Suprapubic skin (tissue), 4 donors: Measurements from ENCODE around the gene SMARCA4. TPM values are rescaled to one million over a fixed set of nuclear protein-coding genes. Genes with fewer than 3 reads are reported as not detected.

Experiments
- DNase-seq, 2 donors: peaks; one replicate each; pipeline ENCODE4 v3.0.0-alpha.2; 2019; ENCODE audit warnings: low spot score in 2 of 2
- H3K27ac ChIP-seq: fragments of 200-600 bp; sonication (generic); one replicate; pipeline ENCODE4 v1.5.1; 2019
- H3K27me3 ChIP-seq: fragments of 200-600 bp; sonication (generic); one replicate; pipeline ENCODE4 v1.5.1; 2019
- H3K36me3 ChIP-seq: fragments of 200-600 bp; sonication (generic); one replicate; pipeline ENCODE4 v1.5.1; 2019
- H3K4me1 ChIP-seq: fragments of 200-600 bp; sonication (generic); one replicate; pipeline ENCODE4 v1.5.1; 2019
- H3K4me3 ChIP-seq: fragments of 200-600 bp; sonication (generic); one replicate; pipeline ENCODE4 v1.5.1; 2019; ENCODE audit warnings: mild to moderate bottlenecking
- H3K9me3 ChIP-seq: fragments of 200-600 bp; sonication (generic); one replicate; pipeline ENCODE4 v1.5.1; 2019
- EP300 ChIP-seq: sonication (generic); formaldehyde crosslinking; IDR thresholded peaks from one replicate; pipeline ENCODE4 v1.6.1; 2017; ENCODE audit warnings: antibody characterized with exemption
- POLR2A ChIP-seq, 2 donors: fragments of 450-650 bp; IDR thresholded peaks; one replicate each; pipeline ENCODE4 v1.6.1; 2017; ENCODE audit warnings: antibody characterized with exemption in 2 of 2, mild to moderate bottlenecking in 2 of 2, moderate library complexity in 2 of 2
- POLR2AphosphoS5 ChIP-seq, 3 donors: sonication (generic); formaldehyde crosslinking; IDR thresholded peaks; one replicate each; pipeline ENCODE4 v1.6.1; 2017; ENCODE audit warnings: antibody characterized with exemption in 3 of 3
- WGBS: methylation state at CpG from one replicate; pipeline ENCODE4 v1.1.5; 2018; 5-methylcytosine and 5-hydroxymethylcytosine counted together
- total RNA-seq, 4 donors: library from RNA; depleted of rRNA; stranded (reverse); fragments of >200 nt; gene quantifications; one replicate each; pipeline ENCODE4 v1.1.0, GENCODE V29; 2016
- TF ChIP-seq, protein P1 (sequence below), 2 donors: fragments of 200-600 bp in 1 of 2; fragments of 450-650 bp in 1 of 2; sonication (generic) in 1 of 2; IDR thresholded peaks; one replicate each; pipeline ENCODE4 v1.5.1; 2016 to 2019; ENCODE audit warnings: antibody characterized with exemption in 2 of 2, mild to moderate bottlenecking in 1 of 2, moderate library complexity in 1 of 2

Gene SMARCA4
- total RNA-seq, 4 donors from 2014 or later, result 85.2 to 142 (median 101) TPM

DNA sequence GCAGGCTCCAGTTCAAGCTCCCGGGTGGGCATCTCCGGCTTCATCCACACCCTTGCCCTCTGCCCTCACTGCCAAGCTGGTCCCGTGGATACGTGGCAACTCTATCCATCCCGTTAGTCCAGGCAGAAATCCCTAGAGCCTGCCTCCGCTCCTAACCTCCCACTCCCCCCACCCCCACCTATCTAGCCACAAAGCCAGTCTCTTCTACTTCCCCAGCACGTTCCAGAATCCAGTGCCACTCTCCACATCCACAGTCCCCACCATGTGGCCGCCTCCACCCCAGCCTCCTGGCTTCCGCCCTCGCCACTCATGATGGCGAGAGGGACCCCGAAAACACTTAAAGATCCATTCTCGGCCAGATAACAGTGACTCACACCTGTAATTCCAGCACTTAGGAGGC lies 36.2 kb upstream of the SMARCA4 start:
- Histone ChIP-seq H3K36me3 (peaks cover 54% of the 10 kb centered on the region), H3K27ac (no peak overlapping the region), H3K27me3 (no peaks in the 10 kb centered on the region), H3K4me3 (no peak overlapping the region), H3K9me3 (no peaks in the 10 kb centered on the region), H3K4me1 (peaks cover 19% of the 10 kb centered on the region)
- no peak for DNase-seq
- WGBS, result 83% methylated on average over 13 of the region's 13 CpGs
- TF ChIP-seq POLR2A (IDR thresholded peaks at IDR 0.05), result no peak
- TF ChIP-seq EP300, result no peak
- TF ChIP-seq POLR2AphosphoS5 (IDR thresholded peaks at IDR 0.05), result no peak
- TF ChIP-seq, protein P1, sequence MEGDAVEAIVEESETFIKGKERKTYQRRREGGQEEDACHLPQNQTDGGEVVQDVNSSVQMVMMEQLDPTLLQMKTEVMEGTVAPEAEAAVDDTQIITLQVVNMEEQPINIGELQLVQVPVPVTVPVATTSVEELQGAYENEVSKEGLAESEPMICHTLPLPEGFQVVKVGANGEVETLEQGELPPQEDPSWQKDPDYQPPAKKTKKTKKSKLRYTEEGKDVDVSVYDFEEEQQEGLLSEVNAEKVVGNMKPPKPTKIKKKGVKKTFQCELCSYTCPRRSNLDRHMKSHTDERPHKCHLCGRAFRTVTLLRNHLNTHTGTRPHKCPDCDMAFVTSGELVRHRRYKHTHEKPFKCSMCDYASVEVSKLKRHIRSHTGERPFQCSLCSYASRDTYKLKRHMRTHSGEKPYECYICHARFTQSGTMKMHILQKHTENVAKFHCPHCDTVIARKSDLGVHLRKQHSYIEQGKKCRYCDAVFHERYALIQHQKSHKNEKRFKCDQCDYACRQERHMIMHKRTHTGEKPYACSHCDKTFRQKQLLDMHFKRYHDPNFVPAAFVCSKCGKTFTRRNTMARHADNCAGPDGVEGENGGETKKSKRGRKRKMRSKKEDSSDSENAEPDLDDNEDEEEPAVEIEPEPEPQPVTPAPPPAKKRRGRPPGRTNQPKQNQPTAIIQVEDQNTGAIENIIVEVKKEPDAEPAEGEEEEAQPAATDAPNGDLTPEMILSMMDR (IDR thresholded peaks at IDR 0.05), result no peak

DNA sequence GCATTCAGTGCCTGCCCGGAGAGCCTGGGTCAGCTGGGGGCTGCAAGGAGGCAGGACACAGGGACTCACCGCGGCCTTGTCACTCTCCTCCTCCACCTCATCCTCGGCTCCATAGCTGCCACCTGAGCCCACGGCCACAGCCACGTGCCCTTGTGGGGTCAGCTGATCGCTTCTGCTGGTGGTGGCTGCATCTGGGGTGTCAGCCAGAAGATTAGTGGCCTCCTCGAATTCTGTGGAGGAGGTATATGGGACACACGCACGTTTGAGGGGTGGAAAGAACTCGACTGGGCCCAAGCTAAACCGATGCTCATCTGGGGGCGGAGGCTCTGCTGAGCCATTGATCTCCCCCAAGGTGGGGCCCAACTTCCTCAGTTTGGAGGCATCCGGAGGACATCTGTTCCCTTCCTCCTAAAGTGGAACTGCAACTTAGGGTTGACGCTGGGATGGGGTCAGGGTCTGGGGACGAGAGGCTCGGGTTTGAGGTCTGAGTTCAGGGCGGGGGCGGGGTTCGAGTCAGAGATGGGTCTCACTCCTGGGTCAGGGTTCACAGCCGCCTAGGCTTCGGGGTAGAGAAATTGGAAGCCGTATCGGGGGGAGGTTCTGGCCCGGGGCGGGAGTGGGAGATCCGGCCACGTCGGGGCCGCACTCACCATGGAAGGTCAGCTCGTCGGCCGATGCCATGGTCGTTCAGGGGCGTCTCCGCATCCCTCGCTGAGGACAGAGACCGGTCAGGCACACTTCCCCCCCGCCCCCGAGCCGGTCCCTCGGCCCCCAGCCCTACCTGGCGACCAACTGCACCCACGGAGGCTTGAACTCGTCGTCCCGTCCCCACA lies 32.9 kb upstream of the SMARCA4 start:
- TF ChIP-seq POLR2AphosphoS5 (IDR thresholded peaks at IDR 0.05), result no peak
- no peak for TF ChIP-seq EP300
- H3K27ac ChIP-seq, result peak overlapping the region; percentile 92
- H3K4me1 ChIP-seq, result peaks cover 34% of the 10 kb centered on the region
- H3K27me3 ChIP-seq, result no peaks in the 10 kb centered on the region
- WGBS, result 2% methylated on average over 12 of the region's 47 CpGs
- no peaks in the 10 kb centered on the region for H3K9me3 ChIP-seq
- DNase-seq, result no peak
- peak overlapping the region; percentile 99 for H3K4me3 ChIP-seq
- peaks cover 25% of the 10 kb centered on the region for H3K36me3 ChIP-seq

DNA sequence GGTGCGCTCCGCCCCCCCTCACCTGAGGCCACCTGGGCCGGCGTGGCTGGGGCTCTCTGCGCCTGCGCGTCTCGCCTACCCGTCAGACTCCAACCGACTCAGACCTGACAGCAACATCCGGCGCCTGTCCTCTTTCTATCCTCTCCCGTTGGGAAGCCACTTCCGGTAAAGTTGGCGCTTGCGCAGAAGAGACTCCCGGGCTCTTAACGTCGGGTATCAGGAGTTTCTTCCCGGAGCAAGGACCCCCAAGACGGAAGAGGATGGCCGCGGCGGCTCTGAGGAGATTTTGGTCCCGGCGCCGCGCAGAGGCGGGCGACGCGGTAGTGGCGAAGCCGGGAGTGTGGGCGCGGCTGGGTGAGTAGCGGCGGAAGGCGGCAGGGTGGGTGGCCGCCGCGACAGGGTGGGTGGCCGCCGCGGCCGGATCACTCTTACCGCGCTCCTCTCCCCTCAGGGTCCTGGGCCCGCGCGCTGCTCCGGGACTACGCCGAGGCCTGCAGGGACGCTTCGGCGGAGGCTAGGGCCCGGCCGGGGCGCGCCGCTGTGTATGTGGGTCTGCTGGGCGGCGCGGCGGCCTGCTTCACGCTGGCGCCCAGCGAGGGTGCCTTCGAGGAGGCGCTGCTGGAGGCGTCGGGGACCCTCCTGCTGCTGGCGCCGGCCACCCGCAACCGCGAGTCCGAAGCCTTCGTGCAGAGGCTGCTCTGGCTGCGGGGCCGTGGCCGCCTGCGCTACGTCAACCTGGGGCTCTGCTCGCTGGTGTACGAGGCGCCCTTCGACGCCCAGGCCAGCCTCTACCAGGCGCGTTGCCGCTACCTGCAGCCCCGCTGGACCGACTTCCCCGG lies 32.0 kb upstream of the SMARCA4 start, which contains the start of the genes TIMM29 and YIPF2:
Gene TIMM29 (plus strand): TSS at position 249 of the 839 bp plus-strand sequence. CDS start 12 bp downstream, at position 261.
Gene YIPF2 (minus strand): TSS at position 77 of the 839 bp plus-strand sequence. CDS start 229 bp downstream, outside the sequence.
- H3K36me3 ChIP-seq, result peaks cover 23% of the 10 kb centered on the region
- H3K27me3 ChIP-seq, result no peaks in the 10 kb centered on the region
- peak; percentile 97 to 98 for DNase-seq
- TF ChIP-seq POLR2AphosphoS5 (IDR thresholded peaks at IDR 0.05) (peak in 2 of 3 donors; percentile 12 to 47), EP300 (no peak), POLR2A (IDR thresholded peaks at IDR 0.05) (no peak)
- TF ChIP-seq, protein P1 (IDR thresholded peaks at IDR 0.05), result no peak
- peaks cover 34% of the 10 kb centered on the region for H3K4me1 ChIP-seq
- peak within 1 kb of the TSS; percentile 99 for H3K4me3 ChIP-seq
- no peaks in the 10 kb centered on the region for H3K9me3 ChIP-seq
- H3K27ac ChIP-seq, result peak within 1 kb of the TSS; percentile 92
- under 1% methylated on average over 36 of the region's 96 CpGs for WGBS

DNA sequence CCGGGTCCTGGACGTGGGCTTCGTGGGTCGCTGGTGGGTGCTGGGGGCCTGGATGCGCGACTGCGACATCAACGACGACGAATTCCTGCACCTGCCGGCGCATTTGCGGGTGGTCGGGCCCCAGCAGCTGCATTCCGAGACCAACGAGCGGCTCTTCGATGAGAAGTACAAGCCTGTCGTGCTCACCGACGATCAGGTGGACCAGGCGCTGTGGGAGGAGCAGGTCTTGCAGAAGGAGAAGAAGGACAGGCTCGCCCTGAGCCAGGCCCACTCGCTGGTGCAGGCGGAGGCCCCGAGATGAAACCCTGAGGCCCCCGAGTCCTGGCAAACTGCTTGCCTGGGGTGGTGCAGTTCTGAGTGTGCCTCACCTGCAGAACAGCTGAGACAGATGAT lies 31.4 kb upstream of the SMARCA4 start:
- Histone ChIP-seq H3K27me3 (no peaks in the 10 kb centered on the region), H3K36me3 (peaks cover 16% of the 10 kb centered on the region), H3K4me1 (peaks cover 34% of the 10 kb centered on the region), H3K9me3 (no peaks in the 10 kb centered on the region), H3K27ac (peak overlapping the region; percentile 92), H3K4me3 (peak overlapping the region; percentile 99)
- WGBS, result no CpG with 5 or more reads among the region's 27 CpGs
- TF ChIP-seq POLR2AphosphoS5 (IDR thresholded peaks at IDR 0.05) (no peak), EP300 (no peak), POLR2A (IDR thresholded peaks at IDR 0.05) (no peak)
- TF ChIP-seq, protein P1 (IDR thresholded peaks at IDR 0.05), result no peak
- DNase-seq, result no peak

DNA sequence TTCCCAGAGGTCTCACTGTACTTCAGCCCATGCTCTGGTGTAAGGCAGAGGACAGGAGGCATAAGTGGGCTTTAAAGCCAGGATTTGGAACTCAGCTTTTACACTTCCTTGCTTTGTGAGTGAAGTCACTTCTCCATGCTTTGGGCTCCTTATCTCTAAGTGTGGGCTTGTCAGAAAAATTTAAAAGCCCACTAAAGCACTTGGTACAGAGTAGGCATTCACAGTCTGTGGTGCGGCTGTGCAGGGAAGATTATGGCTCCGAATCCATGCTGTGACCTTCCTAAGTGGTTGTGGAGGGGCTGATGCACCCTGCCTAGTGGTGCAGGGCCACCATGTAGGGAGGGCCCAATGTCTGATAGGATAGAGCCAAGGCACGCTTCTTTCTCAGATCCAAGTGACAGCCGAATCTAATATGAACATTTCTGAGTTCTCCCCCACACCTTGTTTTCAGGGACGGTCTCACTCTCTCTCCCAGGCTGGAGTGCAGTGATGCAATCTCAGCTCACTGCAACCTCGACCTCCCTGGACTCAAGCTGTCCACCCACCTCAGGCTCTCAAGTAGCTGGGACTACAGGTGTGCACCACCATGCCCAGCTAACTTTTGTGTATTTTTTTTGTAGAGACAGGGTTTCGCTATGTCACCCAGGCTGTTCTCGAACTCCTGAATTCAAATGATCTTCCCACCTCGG lies 25.3 kb upstream of the SMARCA4 start:
- no peaks in the 10 kb centered on the region for H3K27me3 ChIP-seq
- no peak for DNase-seq
- no peak overlapping the region for H3K4me3 ChIP-seq
- 84% methylated on average over 9 of the region's 9 CpGs for WGBS
- H3K9me3 ChIP-seq, result no peaks in the 10 kb centered on the region
- H3K27ac ChIP-seq, result no peak overlapping the region
- H3K4me1 ChIP-seq, result peaks cover 18% of the 10 kb centered on the region
- TF ChIP-seq, protein P1 (IDR thresholded peaks at IDR 0.05), result no peak
- TF ChIP-seq POLR2AphosphoS5 (IDR thresholded peaks at IDR 0.05) (no peak), POLR2A (IDR thresholded peaks at IDR 0.05) (no peak), EP300 (no peak)
- H3K36me3 ChIP-seq, result peaks cover 10% of the 10 kb centered on the region
